ENCODE data around the gene CHN2. TPM values are rescaled to one million over a fixed set of nuclear protein-coding genes. Genes with fewer than 3 reads are reported as not detected.

The CHN2 gene
- not detected for polyA plus RNA-seq (2012; ENCODE audit: missing spikeins)

- TF ChIP-seq POLR2AphosphoS5 (IDR thresholded peaks at IDR 0.05; ENCODE audit: low read depth, low read length) (no peak), TAF1 (IDR thresholded peaks at IDR 0.05; ENCODE audit: borderline replicate concordance, low read depth, low read length) (no peak), POLR2A (IDR thresholded peaks at IDR 0.05; ENCODE audit: low read depth, low read length) (no peak)
- FAIRE-seq = no peak
- peak; percentile 16 for DNase-seq (ENCODE audit: insufficient read length)
Observed at GRCh38 chr7:29194594-29195427, at the start of gene CHN2. CHN2 (plus strand) TSS chr7:29194775.

GRCh38 chr7:29145553-29146056 lies 49.0 kb upstream of the CHN2 start:
- no peak for DNase-seq (ENCODE audit: insufficient read length)

GRCh38 chr7:29146057-29146706 lies 48.4 kb upstream of the CHN2 start, which contains the start of gene CPVL:
CPVL (minus strand) TSS chr7:29146537; CDS start chr7:29121061, 25,476 bp downstream.
- FAIRE-seq = no peak
- no peak for DNase-seq (ENCODE audit: insufficient read length)
- TF ChIP-seq TAF1 (IDR thresholded peaks at IDR 0.05; ENCODE audit: borderline replicate concordance, low read depth, low read length) = no peak
- TF ChIP-seq POLR2A (IDR thresholded peaks at IDR 0.05; ENCODE audit: low read depth, low read length) = no peak
- TF ChIP-seq POLR2AphosphoS5 (IDR thresholded peaks at IDR 0.05; ENCODE audit: low read depth, low read length) = no peak

More at GRCh38 chr7:29145553-29146056, 49.0 kb upstream of the CHN2 start:
- TF ChIP-seq POLR2AphosphoS5 (IDR thresholded peaks at IDR 0.05; ENCODE audit: low read depth, low read length) = no peak
- no peak for TF ChIP-seq TAF1 (IDR thresholded peaks at IDR 0.05; ENCODE audit: borderline replicate concordance, low read depth, low read length)
- no peak for TF ChIP-seq POLR2A (IDR thresholded peaks at IDR 0.05; ENCODE audit: low read depth, low read length)
- no peak for FAIRE-seq

GRCh38 chr7:29146888-29147609 lies 47.5 kb upstream of the CHN2 start:
- no peak for TF ChIP-seq POLR2AphosphoS5 (IDR thresholded peaks at IDR 0.05; ENCODE audit: low read depth, low read length)
- no peak for TF ChIP-seq TAF1 (IDR thresholded peaks at IDR 0.05; ENCODE audit: borderline replicate concordance, low read depth, low read length)
- no peak for TF ChIP-seq POLR2A (IDR thresholded peaks at IDR 0.05; ENCODE audit: low read depth, low read length)
- FAIRE-seq = no peak
- no peak for DNase-seq (ENCODE audit: insufficient read length)

- TF ChIP-seq POLR2AphosphoS5 (IDR thresholded peaks at IDR 0.05; ENCODE audit: low read depth, low read length) (no peak), TAF1 (IDR thresholded peaks at IDR 0.05; ENCODE audit: borderline replicate concordance, low read depth, low read length) (no peak), POLR2A (IDR thresholded peaks at IDR 0.05; ENCODE audit: low read depth, low read length) (no peak)
- DNase-seq (ENCODE audit: insufficient read length) = no peak
- FAIRE-seq = no peak
Observed at GRCh38 chr7:29147821-29148220, 46.8 kb upstream of the CHN2 start.

GRCh38 chr7:29149036-29149435 lies 45.5 kb upstream of the CHN2 start:
- FAIRE-seq (no peak), DNase-seq (ENCODE audit: insufficient read length) (no peak)
- TF ChIP-seq POLR2AphosphoS5 (IDR thresholded peaks at IDR 0.05; ENCODE audit: low read depth, low read length) (no peak), TAF1 (IDR thresholded peaks at IDR 0.05; ENCODE audit: borderline replicate concordance, low read depth, low read length) (no peak), POLR2A (IDR thresholded peaks at IDR 0.05; ENCODE audit: low read depth, low read length) (no peak)

GRCh38 chr7:29150856-29151255 lies 43.7 kb upstream of the CHN2 start:
- no peak for FAIRE-seq

GRCh38 chr7:29154076-29154475 lies 40.5 kb upstream of the CHN2 start:
- TF ChIP-seq TAF1 (IDR thresholded peaks at IDR 0.05; ENCODE audit: borderline replicate concordance, low read depth, low read length) (no peak), POLR2A (IDR thresholded peaks at IDR 0.05; ENCODE audit: low read depth, low read length) (no peak), POLR2AphosphoS5 (IDR thresholded peaks at IDR 0.05; ENCODE audit: low read depth, low read length) (no peak)
- no peak for DNase-seq (ENCODE audit: insufficient read length)
- no peak for FAIRE-seq

More at GRCh38 chr7:29150856-29151255, 43.7 kb upstream of the CHN2 start:
- no peak for DNase-seq (ENCODE audit: insufficient read length)
- TF ChIP-seq TAF1 (IDR thresholded peaks at IDR 0.05; ENCODE audit: borderline replicate concordance, low read depth, low read length) (no peak), POLR2AphosphoS5 (IDR thresholded peaks at IDR 0.05; ENCODE audit: low read depth, low read length) (no peak), POLR2A (IDR thresholded peaks at IDR 0.05; ENCODE audit: low read depth, low read length) (no peak)

- TF ChIP-seq POLR2A (IDR thresholded peaks at IDR 0.05; ENCODE audit: low read depth, low read length) (no peak), POLR2AphosphoS5 (IDR thresholded peaks at IDR 0.05; ENCODE audit: low read depth, low read length) (no peak), TAF1 (IDR thresholded peaks at IDR 0.05; ENCODE audit: borderline replicate concordance, low read depth, low read length) (no peak)
- DNase-seq (ENCODE audit: insufficient read length) = no peak
- FAIRE-seq = no peak
Observed at GRCh38 chr7:29156907-29157452, 37.6 kb upstream of the CHN2 start.

GRCh38 chr7:29158795-29159423 lies 35.7 kb upstream of the CHN2 start:
- FAIRE-seq (no peak), DNase-seq (ENCODE audit: insufficient read length) (no peak)

More at GRCh38 chr7:29158795-29159423, 35.7 kb upstream of the CHN2 start:
- TF ChIP-seq POLR2A (IDR thresholded peaks at IDR 0.05; ENCODE audit: low read depth, low read length) = no peak
- TF ChIP-seq POLR2AphosphoS5 (IDR thresholded peaks at IDR 0.05; ENCODE audit: low read depth, low read length) = no peak
- no peak for TF ChIP-seq TAF1 (IDR thresholded peaks at IDR 0.05; ENCODE audit: borderline replicate concordance, low read depth, low read length)

Measured in GM12892 (cell line).